H1 (cell line): ENCODE measurements around the gene ASTN1. TPM values are rescaled to one million over a fixed set of nuclear protein-coding genes. Genes with fewer than 3 reads are reported as not detected.

Experiments
- CTCF ChIA-PET: fragments of 300-600 bp; sonication (Branson Sonifier 250); formaldehyde crosslinking; loops from one replicate; lab custom pipeline; 2021; ENCODE audit not compliant: partially characterized antibody; lab: Charles Lee
- POLR2A ChIA-PET: fragments of 300-600 bp; sonication (Branson Sonifier 250); formaldehyde crosslinking; loops from one replicate; lab custom pipeline; 2021; ENCODE audit warnings: inconsistent platforms; ENCODE audit not compliant: partially characterized antibody; lab: Charles Lee
- DNase-seq, 2 experiments: peaks; one replicate each; pipeline versions ENCODE4 v3.0.0 to v3.0.0-alpha.2; 2010 to 2022; ENCODE audit warnings: low spot score in 2 of 2, low read depth in 1 of 2, mixed read lengths in 1 of 2
- FAIRE-seq: peaks from 2 replicates; lab custom pipeline; 2011; peaks lifted over from hg19 to GRCh38; lab: Jason Lieb, UNC
- H2AFZ ChIP-seq: 2 replicates; pipeline ENCODE4 v1.8.1; 2012; ENCODE audit warnings: low read length, inconsistent platforms
- H2AK5ac ChIP-seq: 2 replicates; pipeline ENCODE4 v1.6.1; 2013; ENCODE audit warnings: low read depth, low read length
- H2BK120ac ChIP-seq: replicated peaks from 2 replicates; pipeline ENCODE3; 2013; ENCODE audit warnings: low read depth, low read length, inconsistent platforms
- H2BK12ac ChIP-seq: 2 replicates; pipeline ENCODE4 v1.6.1; 2013; ENCODE audit warnings: low read depth, low read length
- H2BK15ac ChIP-seq: 2 replicates; pipeline ENCODE4 v1.6.1; 2013; ENCODE audit warnings: low read length
- H2BK20ac ChIP-seq: 2 replicates; pipeline ENCODE4 v1.6.1; 2013; ENCODE audit warnings: low read length
- H2BK5ac ChIP-seq: 2 replicates; pipeline ENCODE4 v1.6.1; 2013; ENCODE audit warnings: low read depth, low read length
- H3K14ac ChIP-seq: 2 replicates; pipeline ENCODE4 v1.6.1; 2013; ENCODE audit warnings: inconsistent platforms; ENCODE audit not compliant: insufficient read length
- H3K18ac ChIP-seq: 2 replicates; pipeline ENCODE4 v1.6.1; 2013; ENCODE audit warnings: low read length; ENCODE audit errors: extremely low read depth
- H3K23ac ChIP-seq: 2 replicates; pipeline ENCODE4 v1.6.1; 2013; ENCODE audit warnings: inconsistent platforms; ENCODE audit not compliant: insufficient read length
- H3K23me2 ChIP-seq: 2 replicates; pipeline ENCODE4 v1.6.1; 2013; ENCODE audit warnings: low read depth, low read length
- H3K27ac ChIP-seq: 2 replicates; pipeline ENCODE4 v1.6.1; 2011; ENCODE audit warnings: low read depth, low read length, inconsistent platforms
- H3K27me3 ChIP-seq, 4 experiments: replicated peaks in 1 of 4; 1 replicate in 1 of 4; 2 replicates in 3 of 4; pipeline versions ENCODE4 v1.6.1 to v1.8.1; 2011 to 2013; ENCODE audit warnings: low read length in 3 of 4, mild to moderate bottlenecking in 3 of 4, inconsistent platforms in 2 of 4, mixed read lengths in 2 of 4, moderate library complexity in 1 of 4; ENCODE audit not compliant: control insufficient read depth in 3 of 4, insufficient read depth in 3 of 4; ENCODE audit errors: extremely low read depth in 1 of 4
- H3K36me3 ChIP-seq, 4 experiments: 2 replicates each; pipeline versions ENCODE4 v1.6.1 to v1.8.1; 2011 to 2013; ENCODE audit warnings: mild to moderate bottlenecking in 4 of 4, low read length in 3 of 4, moderate library complexity in 2 of 4, control low read depth in 1 of 4, inconsistent platforms in 1 of 4; ENCODE audit not compliant: insufficient read depth in 4 of 4, control insufficient read depth in 2 of 4
- H3K4ac ChIP-seq: replicated peaks from 2 replicates; pipeline ENCODE3; 2013; ENCODE audit warnings: low read length, low read depth, mixed read lengths, inconsistent platforms; ENCODE audit not compliant: insufficient read length
- H3K4me1 ChIP-seq, 4 experiments: replicated peaks in 1 of 4; 1 replicate in 1 of 4; 2 replicates in 3 of 4; pipeline versions ENCODE4 v1.6.1 to v1.8.1; 2011 to 2013; ENCODE audit warnings: low read length in 3 of 4, inconsistent platforms in 2 of 4, mixed read lengths in 1 of 4; ENCODE audit not compliant: insufficient read depth in 4 of 4, control insufficient read depth in 3 of 4
- H3K4me2 ChIP-seq, 2 experiments: 2 replicates each; pipeline versions ENCODE4 v1.6.1 to v1.8.1; 2011 to 2013; ENCODE audit warnings: low read depth in 2 of 2, low read length in 2 of 2, control low read depth in 1 of 2, inconsistent platforms in 1 of 2, mild to moderate bottlenecking in 1 of 2; ENCODE audit not compliant: insufficient read depth in 1 of 2
- H3K4me3 ChIP-seq, 4 experiments: fragments of 200-600, 300-600 bp in 1 of 4; sonication (generic), shearing (Covaris generic), sonication (Bioruptor Twin) in 1 of 4; 2 replicates each; pipeline versions ENCODE4 v1.5.1 to v1.8.1; 2011 to 2016; ENCODE audit warnings: low read length in 4 of 4, low read depth in 3 of 4, control low read depth in 2 of 4, inconsistent platforms in 2 of 4, mild to moderate bottlenecking in 2 of 4, mixed read lengths in 1 of 4, moderate library complexity in 1 of 4; ENCODE audit not compliant: insufficient read depth in 2 of 4; ENCODE audit errors: extremely low read depth in 1 of 4
- H3K56ac ChIP-seq: replicated peaks from 2 replicates; pipeline ENCODE3; 2013; ENCODE audit warnings: low read depth, mild to moderate bottlenecking, mixed read lengths, low read length, inconsistent platforms; ENCODE audit not compliant: insufficient read length
- H3K79me1 ChIP-seq: 2 replicates; pipeline ENCODE4 v1.6.1; 2013; ENCODE audit warnings: low read depth, low read length, control low read depth
- H3K79me2 ChIP-seq, 2 experiments: 2 replicates each; pipeline versions ENCODE4 v1.6.1 to v1.8.1; 2012 to 2013; ENCODE audit warnings: low read length in 2 of 2, mild to moderate bottlenecking in 2 of 2, inconsistent platforms in 1 of 2; ENCODE audit not compliant: insufficient read depth in 2 of 2, control insufficient read depth in 1 of 2
- H3K9ac ChIP-seq, 4 experiments: replicated peaks in 1 of 4; 1 replicate in 1 of 4; 2 replicates in 3 of 4; pipeline versions ENCODE4 v1.6.1 to v1.8.1; 2011 to 2013; ENCODE audit warnings: low read depth in 3 of 4, low read length in 3 of 4, control low read depth in 2 of 4, mild to moderate bottlenecking in 2 of 4, moderate library complexity in 2 of 4, inconsistent platforms in 1 of 4; ENCODE audit errors: extremely low read depth in 1 of 4
- H3K9me3 ChIP-seq, 2 experiments: 2 replicates each; pipeline versions ENCODE4 v1.6.1 to v1.8.1; 2012 to 2013; ENCODE audit warnings: mild to moderate bottlenecking in 2 of 2, moderate library complexity in 2 of 2, control low read depth in 1 of 2, inconsistent platforms in 1 of 2, low read depth in 1 of 2, low read length in 1 of 2, mixed read lengths in 1 of 2; ENCODE audit not compliant: insufficient read depth in 2 of 2
- H4K20me1 ChIP-seq, 2 experiments: replicated peaks in 1 of 2; 2 replicates each; pipeline versions ENCODE3 to v1.8.1; 2011 to 2013; ENCODE audit warnings: inconsistent platforms in 2 of 2, low read length in 2 of 2, mild to moderate bottlenecking in 1 of 2; ENCODE audit not compliant: insufficient read depth in 2 of 2, control insufficient read depth in 1 of 2
- H4K5ac ChIP-seq: 2 replicates; pipeline ENCODE4 v1.6.1; 2013; ENCODE audit warnings: low read length, low read depth, mixed read lengths, inconsistent platforms; ENCODE audit not compliant: insufficient read length
- H4K8ac ChIP-seq: 2 replicates; pipeline ENCODE4 v1.8.0; 2013; ENCODE audit warnings: mild to moderate bottlenecking, moderate library complexity, low read length, inconsistent platforms; ENCODE audit not compliant: insufficient read depth; ENCODE audit errors: extremely low read depth
- H4K91ac ChIP-seq: replicated peaks from 2 replicates; pipeline ENCODE3; 2013; ENCODE audit warnings: low read length, mixed read lengths, inconsistent platforms; ENCODE audit not compliant: insufficient read length
- ATF3 ChIP-seq: IDR thresholded peaks from 2 replicates; pipeline ENCODE4 v1.6.1; 2011; ENCODE audit warnings: low read depth, mild to moderate bottlenecking, low read length; ENCODE audit not compliant: insufficient read depth
- RAD21 ChIP-seq, 2 experiments: IDR thresholded peaks in 1 of 2; conservative IDR thresholded peaks in 1 of 2; 2 replicates each; pipeline ENCODE4 v1.6.1; 2011; ENCODE audit warnings: low read depth in 2 of 2, low read length in 2 of 2, improper control_type of control experiment in 1 of 2, inconsistent platforms in 1 of 2, mild to moderate bottlenecking in 1 of 2, moderate library complexity in 1 of 2
- TAF1 ChIP-seq: IDR thresholded peaks from 2 replicates; pipeline ENCODE4 v1.6.1; 2011; ENCODE audit warnings: mild to moderate bottlenecking, low read depth, low read length
- TAF7 ChIP-seq: optimal IDR thresholded peaks from 2 replicates; pipeline ENCODE3; 2011; ENCODE audit warnings: low read depth, mild to moderate bottlenecking, inconsistent platforms, low read length, moderate library complexity, borderline replicate concordance
- WGBS, 2 experiments: shearing (Covaris generic) in 1 of 2; methylation state at CpG; one replicate each; pipeline versions ENCODE4 v1.1.6 to v1.1.7; 2013 to 2015; ENCODE audit warnings: low lambda C conversion rate in 2 of 2, mixed read lengths in 2 of 2, inconsistent platforms in 1 of 2, low coverage in 1 of 2, missing lambda C conversion rate in 1 of 2; ENCODE audit not compliant: insufficient replicate concordance in 2 of 2, insufficient coverage in 1 of 2, insufficient read length in 1 of 2; ENCODE audit errors: extremely low coverage in 1 of 2, missing lambda C conversion rate in 1 of 2; 5-methylcytosine and 5-hydroxymethylcytosine counted together
- polyA plus RNA-seq, 7 experiments: library from polyadenylated mRNA; depleted of rRNA in 3 of 7; stranded (reverse) in 5 of 7; unstranded in 2 of 7; fragments of >200 nt in 5 of 7; fragments of 200-250 nt in 2 of 7; gene quantifications; 1 replicate in 5 of 7; 2 replicates in 1 of 7; 4 replicates in 1 of 7; pipeline versions ENCODE4 v1.2.1 to v1.2.3, GENCODE V29; 2011 to 2013; ENCODE audit warnings: missing spikeins in 2 of 7, mixed read lengths in 2 of 7
- total RNA-seq: library from RNA; stranded (reverse); fragmentation: NEBNext Ultra II Directional; extraction: Animal tissue kit (Norgen Biotek cat#: 25700); gene quantifications from 2 replicates; pipeline ENCODE4 v1.2.1, GENCODE V29; 2021

Gene ASTN1
- total and polyA plus RNA-seq, 2 of the 8 experiments (the other 6 are each of a cell fraction or from before 2014, with no cell fraction given) = 2.9 to 4.1 TPM

- ChIA-PET CTCF (interaction anchor here (0.7 to 1.6 kb wide), 3 partner anchors 11 to 140 kb away, joined by 3 to 4 read pairs (median 3); partner anchors contain the start of gene ASTN1), POLR2A (no interaction called here)
- Histone ChIP-seq H3K4ac (no peak overlapping the region), H3K23me2 (no peaks in the 10 kb centered on the region), H3K56ac (no peak overlapping the region), H3K9me3 (no peaks in the 10 kb centered on the region), H3K4me3 (no peak overlapping the region), H3K36me3 (no peaks in the 10 kb centered on the region), H4K5ac (no peak overlapping the region), H2BK20ac (no peak overlapping the region), H2BK12ac (no peak overlapping the region), H3K4me2 (no peak overlapping the region), H4K91ac (no peak overlapping the region), H2BK120ac (no peak overlapping the region), H2BK15ac (no peak overlapping the region), H3K27ac (no peak overlapping the region), H3K14ac (no peak overlapping the region), H2AFZ (0 out of 2 replicates have a peak overlapping the region, but pooled peaks have one; percentile 65), H4K20me1 (no peaks in the 10 kb centered on the region), H3K18ac (no peak overlapping the region), H3K27me3 (no peaks in the 10 kb centered on the region), H3K9ac (no peak overlapping the region), H3K23ac (no peak overlapping the region), H3K4me1 (peaks cover 0 to 2% (median 0%) of the 10 kb centered on the region in 4 experiments; a peak in 1 of 7 replicates), H4K8ac (no peak overlapping the region), H2BK5ac (no peak overlapping the region), H3K79me2 (no peaks in the 10 kb centered on the region), H2AK5ac (no peak overlapping the region), H3K79me1 (no peaks in the 10 kb centered on the region)
- FAIRE-seq (no peak), DNase-seq (no peak)
- TF ChIP-seq TAF7 = no peak
- TF ChIP-seq TAF1 = no peak
- no peak for TF ChIP-seq RAD21 (IDR thresholded peaks at IDR 0.05 in 1 of 2, conservative IDR thresholded peaks at IDR 0.05 in 1 of 2; ENCODE audit: low read depth in 2 of 2, low read length in 2 of 2)
- TF ChIP-seq ATF3 = no peak
- 84% methylated on average over 3 of the region's 5 CpGs; no CpG with 5 or more reads in 1 of the 2 experiments for WGBS, 2 experiments
These were observed 75.5 kb downstream of the ASTN1 start for GRCh38 chr1:177088966-177089365.
